OCI-LY7 (cell line): Measurements from ENCODE around the gene SLIT3. TPM values are rescaled to one million over a fixed set of nuclear protein-coding genes. Genes with fewer than 3 reads are reported as not detected.

Experiments
- BruUV-seq: library from RNA; stranded (reverse); fragments of 400-500 nt; replicated peaks from 2 replicates; lab custom pipeline; 2021; lab: Mats Ljungman, UMichigan
- CTCF ChIA-PET: fragments of 300-600 bp; sonication (Branson Sonifier 250); formaldehyde crosslinking; loops from one replicate; lab custom pipeline; 2022; ENCODE audit warnings: antibody characterized with exemption; ENCODE audit not compliant: unreplicated experiment; lab: Charles Lee
- POLR2A ChIA-PET: fragments of 300-600 bp; sonication (Branson Sonifier 250); formaldehyde crosslinking; loops from one replicate; lab custom pipeline; 2022; ENCODE audit warnings: antibody characterized with exemption; lab: Charles Lee
- DNase-seq: peaks from one replicate; pipeline ENCODE4 v3.0.0-alpha.2; 2015; ENCODE audit warnings: low spot score
- H2AFZ ChIP-seq: fragments of 200-600 bp; sonication (generic), shearing (Covaris generic); 2 replicates; pipeline ENCODE4 v1.6.1; 2014; ENCODE audit warnings: mild to moderate bottlenecking, antibody characterized with exemption, low read length, moderate library complexity
- H3K27ac ChIP-seq: fragments of 200-600 bp; sonication (generic); 2 replicates; pipeline ENCODE4 v1.5.1; 2014; ENCODE audit warnings: mixed run types, low read depth, mild to moderate bottlenecking, moderate library complexity, low read length, inconsistent platforms; ENCODE audit not compliant: poor library complexity, severe bottlenecking
- H3K36me3 ChIP-seq: fragments of 200-600 bp; sonication (generic); 2 replicates; pipeline ENCODE4 v1.6.1; 2014; ENCODE audit warnings: mild to moderate bottlenecking, antibody characterized with exemption, low read length, moderate library complexity, mixed read lengths; ENCODE audit not compliant: insufficient read depth
- H3K4me1 ChIP-seq: fragments of 200-600 bp; sonication (generic); 2 replicates; pipeline ENCODE4 v1.5.1; 2014; ENCODE audit warnings: mild to moderate bottlenecking, low read length; ENCODE audit not compliant: insufficient read depth, poor library complexity, severe bottlenecking
- H3K4me2 ChIP-seq: fragments of 200-600 bp; sonication (generic); 2 replicates; pipeline ENCODE4 v1.6.1; 2014; ENCODE audit warnings: mild to moderate bottlenecking, low read length
- H3K4me3 ChIP-seq: fragments of 200-600 bp; sonication (generic); 2 replicates; pipeline ENCODE4 v1.5.1; 2014; ENCODE audit warnings: mild to moderate bottlenecking, low read depth, low read length; ENCODE audit not compliant: poor library complexity, severe bottlenecking
- H3K79me2 ChIP-seq: fragments of 200-600 bp; sonication (generic); 2 replicates; pipeline ENCODE4 v1.6.1; 2016; ENCODE audit warnings: low read depth, mild to moderate bottlenecking, low read length, moderate library complexity, mixed read lengths; ENCODE audit not compliant: insufficient read depth
- H3K9me2 ChIP-seq: fragments of 200-600 bp; sonication (generic); 2 replicates; pipeline ENCODE4 v1.6.1; 2016; ENCODE audit warnings: mild to moderate bottlenecking, low read length, mixed read lengths; ENCODE audit not compliant: insufficient read depth
- H3K9me3 ChIP-seq: fragments of 200-600 bp; sonication (generic); 2 replicates; pipeline ENCODE4 v1.6.1; 2014; ENCODE audit warnings: mild to moderate bottlenecking, mixed run types, low read length, mixed read lengths
- H4K20me1 ChIP-seq: fragments of 200-600 bp; sonication (generic); 2 replicates; pipeline ENCODE4 v1.6.1; 2014; ENCODE audit warnings: mild to moderate bottlenecking, antibody characterized with exemption, low read length, moderate library complexity, mixed read lengths; ENCODE audit not compliant: insufficient read depth
- CTCF ChIP-seq: fragments of 200-600 bp; sonication (generic); conservative IDR thresholded peaks from 2 replicates; pipeline ENCODE4 v1.5.1; 2014; ENCODE audit warnings: mild to moderate bottlenecking, antibody characterized with exemption, low read length, moderate library complexity, mixed read lengths
- EZH2phosphoT487 ChIP-seq: fragments of 200-600 bp; sonication (generic); IDR thresholded peaks from 2 replicates; pipeline ENCODE4 v1.6.1; 2018; ENCODE audit warnings: low read depth, borderline replicate concordance, mild to moderate bottlenecking, mixed run types, antibody characterized with exemption, low read length, moderate library complexity, mixed read lengths
- intact Hi-C: fragments of 100-400 bp; cut with micrococcal nuclease; formaldehyde crosslinking; loops from one replicate; pipeline ENCODE4 v1.10.0; 2022; ENCODE audit not compliant: unreplicated experiment
- total RNA-seq, 2 experiments: library from RNA; depleted of rRNA in 1 of 2; stranded (reverse); fragments of >200 nt in 1 of 2; shearing (Covaris generic) in 1 of 2; gene quantifications; 2 replicates each; pipeline ENCODE4 v1.2.3, GENCODE V29; 2014 to 2022

Gene SLIT3
- total RNA-seq, 2 experiments from 2014 or later = not detected

DNA sequence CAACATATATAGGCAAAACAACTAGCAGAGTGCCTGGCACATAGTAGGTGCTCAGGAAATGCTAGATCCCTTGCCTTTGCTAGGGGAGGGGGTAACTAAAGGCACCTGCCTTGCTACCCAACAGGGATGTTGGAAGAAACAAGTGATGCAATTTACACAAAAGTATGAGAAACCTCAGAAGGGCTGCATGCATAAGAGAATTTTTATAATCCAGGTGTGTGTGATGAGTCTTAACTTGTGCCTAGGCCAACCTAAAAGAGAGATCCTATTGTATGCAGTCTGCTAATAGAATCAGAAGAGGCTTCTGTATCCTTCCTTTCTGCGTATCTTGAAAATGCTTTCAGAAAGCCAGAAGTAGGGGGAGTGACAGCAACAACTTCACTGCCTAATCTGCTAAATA, 135.9 kb downstream of the SLIT3 start:
- H3K4me2 ChIP-seq = no peak overlapping the region
- no peak overlapping the region for H2AFZ ChIP-seq
- H3K9me3 ChIP-seq = 0 out of 2 replicates have a peak, but pooled peaks cover 3% of the 10 kb centered on the region
- H4K20me1 ChIP-seq = no peaks in the 10 kb centered on the region; the same call in 1 of the 2 replicates
- ChIA-PET POLR2A (interaction anchor here (0.9 kb wide), 1 partner anchor 142 kb away, joined by 3 read pairs; no protein-coding TSS in a partner anchor), CTCF (no interaction called here)
- H3K36me3 ChIP-seq = no peaks in the 10 kb centered on the region
- H3K79me2 ChIP-seq = no peaks in the 10 kb centered on the region
- no peak overlapping the region for H3K4me3 ChIP-seq
- intact Hi-C loops = no loop called here
- TF ChIP-seq EZH2phosphoT487 (no peak), CTCF (no peak)
- no TSS peak for BruUV-seq
- no peak for DNase-seq
- H3K4me1 ChIP-seq = no peaks in the 10 kb centered on the region
- H3K27ac ChIP-seq = no peak overlapping the region
- H3K9me2 ChIP-seq = no peaks in the 10 kb centered on the region

GRCh38 chr5:169164481-169164925, 136.4 kb downstream of the SLIT3 start:
- DNase-seq = no peak
- POLR2A ChIA-PET = no interaction called here
- H3K36me3 ChIP-seq = no peaks in the 10 kb centered on the region
- H3K4me1 ChIP-seq = no peaks in the 10 kb centered on the region
- H4K20me1 ChIP-seq = no peaks in the 10 kb centered on the region; the same call in 1 of the 2 replicates
- BruUV-seq = no TSS peak
- intact Hi-C loops = no loop called here
- H3K27ac ChIP-seq = no peak overlapping the region
- H3K4me3 ChIP-seq = no peak overlapping the region
- 0 out of 2 replicates have a peak, but pooled peaks cover 4% of the 10 kb centered on the region for H3K9me3 ChIP-seq
- H3K79me2 ChIP-seq = no peaks in the 10 kb centered on the region
- CTCF ChIA-PET = no interaction called here
- no peaks in the 10 kb centered on the region for H3K9me2 ChIP-seq
- TF ChIP-seq CTCF = no peak
- TF ChIP-seq EZH2phosphoT487 = no peak
- no peak overlapping the region for H2AFZ ChIP-seq
- H3K4me2 ChIP-seq = no peak overlapping the region

GRCh38 chr5:169162407-169162806, 138.5 kb downstream of the SLIT3 start:
- ChIA-PET CTCF (no interaction called here), POLR2A (interaction anchor here (0.5 kb wide), 1 partner anchor 1003 kb away, joined by 3 read pairs; no protein-coding TSS in a partner anchor)
- intact Hi-C loops = no loop called here
- no peak for DNase-seq
- H3K9me2 ChIP-seq = no peaks in the 10 kb centered on the region
- no peaks in the 10 kb centered on the region for H3K79me2 ChIP-seq
- no peak overlapping the region for H2AFZ ChIP-seq
- H3K4me3 ChIP-seq = no peak overlapping the region
- no peak for TF ChIP-seq EZH2phosphoT487
- no peak for TF ChIP-seq CTCF
- no peak overlapping the region for H3K27ac ChIP-seq
- H3K9me3 ChIP-seq = 0 out of 2 replicates have a peak, but pooled peaks cover 4% of the 10 kb centered on the region
- H3K4me1 ChIP-seq = no peaks in the 10 kb centered on the region
- H3K4me2 ChIP-seq = no peak overlapping the region
- no TSS peak for BruUV-seq
- no peaks in the 10 kb centered on the region for H3K36me3 ChIP-seq
- no peaks in the 10 kb centered on the region; the same call in 1 of the 2 replicates for H4K20me1 ChIP-seq
